ENCODE results near the gene TRIM72. TPM values are rescaled to one million over a fixed set of nuclear protein-coding genes. Genes with fewer than 3 reads are reported as not detected.

The TRIM72 gene
- total and polyA plus RNA-seq, 2 donors (not counting 3 experiments of a cell fraction or from before 2014, with no cell fraction given) = not detected

GRCh38 chr16:31192856-31193642 lies 20.9 kb upstream of the TRIM72 start:
- DNase-seq (ENCODE audit: low read depth, low spot score) = no peak
- POLR2A ChIA-PET = interaction anchor here (1.2 to 2.0 kb wide), 2 partner anchors 11 to 13 kb away, joined by 5 to 11 read pairs; partner anchors contain the start of gene FUS
- H3K9ac ChIP-seq (replicated peaks; ENCODE audit: extremely low read depth, insufficient read depth, low read length) = no peak overlapping the region
- CTCF ChIA-PET = interaction anchor here (1.0 to 1.5 kb wide), 2 partner anchors 8 to 14 kb away, joined by 3 read pairs; no protein-coding TSS in a partner anchor
- no peak overlapping the region for H2AFZ ChIP-seq (ENCODE audit: low read depth, low read length)
- no peak overlapping the region for H3K4me2 ChIP-seq (ENCODE audit: insufficient read depth, low read length)
- no peak overlapping the region for H3K4me3 ChIP-seq (replicated peaks in 1 of 3; ENCODE audit: insufficient read depth in 1 of 3, low read depth in 1 of 3, low read length in 3 of 3)
- no peak for TF ChIP-seq POLR2A (IDR thresholded peaks at IDR 0.05; ENCODE audit: low read depth, low read length)
- H3K27ac ChIP-seq (ENCODE audit: insufficient read depth, low read depth, low read length) = no peak overlapping the region
- peaks cover 3% of the 10 kb centered on the region for H4K20me1 ChIP-seq (replicated peaks; ENCODE audit: control insufficient read depth, extremely low read depth, insufficient read depth, low read length)
- dilution Hi-C loops (cut with MboI; ENCODE audit: extremely low pct_ligation_motif_present, low sequenced_read_pairs) = no loop called here
- intact Hi-C loops (cut with micrococcal nuclease) = no loop called here
- FAIRE-seq = no peak
- H3K27me3 ChIP-seq (ENCODE audit: control insufficient read depth in 2 of 2, insufficient read depth in 2 of 2, low read length in 2 of 2) = no peaks in the 10 kb centered on the region
- peaks cover 54 to 68% of the 10 kb centered on the region in 2 experiments for H3K36me3 ChIP-seq (ENCODE audit: control insufficient read depth in 2 of 2, extremely low read depth in 1 of 2, insufficient read depth in 2 of 2, low read length in 2 of 2)
- H3K9me1 ChIP-seq (replicated peaks; ENCODE audit: control insufficient read depth, extremely low read depth, insufficient read depth, low read length) = no peaks in the 10 kb centered on the region
- H3K79me2 ChIP-seq (ENCODE audit: control insufficient read depth, insufficient read depth, low read length) = peaks cover 32% of the 10 kb centered on the region
- no peaks in the 10 kb centered on the region for H3K4me1 ChIP-seq (ENCODE audit: control insufficient read depth, extremely low read depth, insufficient read depth, low read length)
- H3K9me3 ChIP-seq (replicated peaks; ENCODE audit: control insufficient read depth, insufficient read depth, low read length) = no peaks in the 10 kb centered on the region
- no TSS peak for BruUV-seq (replicated peaks)

- H3K79me2 ChIP-seq (ENCODE audit: control insufficient read depth, insufficient read depth, low read length) = peaks cover 24% of the 10 kb centered on the region
- H3K4me3 ChIP-seq (replicated peaks in 1 of 3; ENCODE audit: insufficient read depth in 1 of 3, low read depth in 1 of 3, low read length in 3 of 3) = no peak overlapping the region
- peaks cover 3% of the 10 kb centered on the region for H4K20me1 ChIP-seq (replicated peaks; ENCODE audit: control insufficient read depth, extremely low read depth, insufficient read depth, low read length)
- no peaks in the 10 kb centered on the region for H3K9me1 ChIP-seq (replicated peaks; ENCODE audit: control insufficient read depth, extremely low read depth, insufficient read depth, low read length)
- no peak overlapping the region for H3K27ac ChIP-seq (ENCODE audit: insufficient read depth, low read depth, low read length)
- BruUV-seq (replicated peaks) = no TSS peak
- DNase-seq (ENCODE audit: low read depth, low spot score) (no peak), FAIRE-seq (no peak)
- dilution Hi-C loops (cut with MboI; ENCODE audit: extremely low pct_ligation_motif_present, low sequenced_read_pairs) (no loop called here), intact Hi-C loops (cut with micrococcal nuclease) (no loop called here)
- H3K4me1 ChIP-seq (ENCODE audit: control insufficient read depth, extremely low read depth, insufficient read depth, low read length) = no peaks in the 10 kb centered on the region
- TF ChIP-seq FOS (IDR thresholded peaks at IDR 0.05; ENCODE audit: borderline replicate concordance, insufficient read depth, low read length) = no peak
- no peak for TF ChIP-seq MYC (IDR thresholded peaks at IDR 0.05; ENCODE audit: low read depth, low read length)
- no peak for TF ChIP-seq GATA2 (IDR thresholded peaks at IDR 0.05; ENCODE audit: insufficient read depth, insufficient read length, low read depth, low read length)
- TF ChIP-seq EZH2 (IDR thresholded peaks at IDR 0.05; ENCODE audit: borderline replicate concordance, low read depth, low read length, severe bottlenecking) = no peak
- TF ChIP-seq POLR2AphosphoS5 (IDR thresholded peaks at IDR 0.05; ENCODE audit: insufficient read depth, low read depth, low read length) = no peak
- TF ChIP-seq POLR2A (IDR thresholded peaks at IDR 0.05; ENCODE audit: low read depth, low read length) = no peak
- no peak for TF ChIP-seq CTCF (IDR thresholded peaks at IDR 0.05; ENCODE audit: extremely low read depth in 1 of 2, insufficient read depth in 1 of 2, low read depth in 1 of 2, low read length in 2 of 2)
- no peak for TF ChIP-seq JUN (IDR thresholded peaks at IDR 0.05; ENCODE audit: borderline replicate concordance, insufficient read depth, insufficient read length, low read depth)
- TF ChIP-seq MAX (IDR thresholded peaks at IDR 0.05; ENCODE audit: insufficient read depth, insufficient read length) = no peak
- peaks cover 47 to 62% of the 10 kb centered on the region in 2 experiments for H3K36me3 ChIP-seq (ENCODE audit: control insufficient read depth in 2 of 2, extremely low read depth in 1 of 2, insufficient read depth in 2 of 2, low read length in 2 of 2)
- no peaks in the 10 kb centered on the region for H3K9me3 ChIP-seq (replicated peaks; ENCODE audit: control insufficient read depth, insufficient read depth, low read length)
- ChIA-PET CTCF (no interaction called here), POLR2A (interaction anchor here (0.6 kb wide), 1 partner anchor 14 kb away, joined by 5 read pairs; the partner anchor contains the start of gene FUS)
- no peak overlapping the region for H3K9ac ChIP-seq (replicated peaks; ENCODE audit: extremely low read depth, insufficient read depth, low read length)
- H2AFZ ChIP-seq (ENCODE audit: low read depth, low read length) = no peak overlapping the region
- no peaks in the 10 kb centered on the region for H3K27me3 ChIP-seq (ENCODE audit: control insufficient read depth in 2 of 2, insufficient read depth in 2 of 2, low read length in 2 of 2)
- H3K4me2 ChIP-seq (ENCODE audit: insufficient read depth, low read length) = no peak overlapping the region
These were observed 20.0 kb upstream of the TRIM72 start for GRCh38 chr16:31193874-31194273.

All from endothelial cell of umbilical vein (primary cell).